Esophagus mucosa (tissue), 1 donor: ENCODE data around the gene CUEDC1. TPM values are rescaled to one million over a fixed set of nuclear protein-coding genes. Genes with fewer than 3 reads are reported as not detected.

Source experiments
- ATAC-seq: fragments of 200-7000 bp; cut with Tn5 transposase; one replicate; pipeline ENCODE4 v1.9.1; 2020
- total RNA-seq: library from RNA; stranded (reverse); gene quantifications from one replicate; pipeline ENCODE4 v1.2.4, GENCODE V29; 2023
- donor health status: DM: yes; HTN: yes; CAD: no.

CUEDC1 gene
- total RNA-seq, 1 donor from 2014 or later, result 23.8 TPM

DNA sequence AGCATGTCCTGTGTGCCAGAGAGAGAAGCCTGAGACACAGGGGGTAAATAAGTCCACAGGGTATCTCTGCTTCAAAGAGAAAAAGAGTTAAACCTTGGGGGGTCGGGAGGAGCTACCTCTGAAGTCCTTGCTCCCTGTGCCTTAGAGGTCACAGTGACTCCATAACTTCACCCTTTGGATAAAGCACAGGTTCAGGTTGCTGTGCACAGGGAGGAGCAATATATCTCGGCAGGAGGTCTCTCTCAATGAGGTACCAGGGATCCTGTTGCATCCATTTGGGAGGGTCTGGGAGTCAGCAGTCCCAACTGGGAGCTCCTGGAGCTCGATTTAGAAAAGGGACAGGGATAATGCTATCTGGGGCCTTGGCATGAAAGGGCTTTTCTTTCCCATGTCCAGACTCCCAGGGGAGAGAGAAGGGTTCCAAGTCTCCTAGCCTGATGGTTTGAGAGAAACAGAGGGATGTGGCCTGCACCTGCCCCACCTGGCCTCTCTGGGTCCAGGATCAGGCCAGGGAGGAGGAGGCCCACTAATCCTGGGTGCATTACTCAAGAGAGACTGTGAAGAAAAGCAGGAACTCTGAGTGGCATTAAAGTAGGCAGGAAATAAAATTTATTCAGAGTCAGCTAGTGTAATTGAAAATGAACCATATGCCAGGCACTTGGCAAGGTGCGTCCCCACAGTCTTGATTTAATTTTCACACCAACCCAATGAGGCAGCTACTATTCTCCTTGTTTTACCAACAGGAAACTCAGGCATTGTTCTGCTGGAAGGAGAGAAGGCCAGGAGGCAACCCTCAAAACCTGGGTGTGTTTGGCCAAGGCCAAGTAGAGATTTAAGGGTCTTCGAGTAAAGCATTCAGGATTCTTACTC, 40.7 kb downstream of the CUEDC1 start:
- peak; percentile 53 for ATAC-seq

- ATAC-seq, result no peak
Observed at GRCh38 chr17:57913575-57914272, 41.5 kb downstream of the CUEDC1 start.

DNA sequence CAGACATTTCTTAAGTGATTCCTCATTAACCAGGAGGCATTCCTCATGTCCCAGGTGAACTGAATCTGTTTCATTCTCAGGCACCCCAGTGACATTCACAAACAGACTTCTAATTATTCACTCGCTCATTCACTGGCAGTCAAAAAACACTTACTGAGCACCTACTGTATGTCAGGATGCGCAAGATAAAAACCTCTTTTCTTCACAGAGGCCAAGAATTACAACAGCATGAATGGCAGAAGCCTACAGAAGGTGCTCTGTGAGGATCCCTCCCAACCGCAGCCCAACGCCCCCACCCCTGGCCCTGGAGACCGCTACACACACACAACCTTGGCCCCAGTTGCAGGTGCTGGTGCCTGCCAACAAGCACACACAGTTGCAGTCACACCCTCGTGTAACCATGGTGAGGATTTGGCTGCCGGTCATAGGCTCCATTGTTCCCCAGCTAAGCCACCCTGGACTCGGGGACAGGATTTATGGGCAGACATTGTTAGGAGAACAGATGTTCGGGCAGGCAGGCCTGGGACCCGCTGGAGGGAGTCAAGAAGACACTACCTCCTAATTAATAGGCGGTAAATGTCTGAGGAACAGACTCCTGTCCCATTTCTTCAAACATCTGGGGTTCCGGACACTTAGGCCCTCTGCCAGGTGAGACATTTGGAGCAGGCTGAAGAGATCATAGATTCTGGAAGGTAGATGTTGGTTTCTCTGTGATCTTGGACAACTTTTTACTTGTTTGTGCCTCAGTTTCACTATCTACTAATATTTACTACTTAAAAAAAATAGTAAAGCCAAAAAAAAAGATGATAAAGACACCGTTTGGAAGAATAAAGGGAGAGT, 43.2 kb downstream of the CUEDC1 start:
- peak; percentile 90 for ATAC-seq

DNA sequence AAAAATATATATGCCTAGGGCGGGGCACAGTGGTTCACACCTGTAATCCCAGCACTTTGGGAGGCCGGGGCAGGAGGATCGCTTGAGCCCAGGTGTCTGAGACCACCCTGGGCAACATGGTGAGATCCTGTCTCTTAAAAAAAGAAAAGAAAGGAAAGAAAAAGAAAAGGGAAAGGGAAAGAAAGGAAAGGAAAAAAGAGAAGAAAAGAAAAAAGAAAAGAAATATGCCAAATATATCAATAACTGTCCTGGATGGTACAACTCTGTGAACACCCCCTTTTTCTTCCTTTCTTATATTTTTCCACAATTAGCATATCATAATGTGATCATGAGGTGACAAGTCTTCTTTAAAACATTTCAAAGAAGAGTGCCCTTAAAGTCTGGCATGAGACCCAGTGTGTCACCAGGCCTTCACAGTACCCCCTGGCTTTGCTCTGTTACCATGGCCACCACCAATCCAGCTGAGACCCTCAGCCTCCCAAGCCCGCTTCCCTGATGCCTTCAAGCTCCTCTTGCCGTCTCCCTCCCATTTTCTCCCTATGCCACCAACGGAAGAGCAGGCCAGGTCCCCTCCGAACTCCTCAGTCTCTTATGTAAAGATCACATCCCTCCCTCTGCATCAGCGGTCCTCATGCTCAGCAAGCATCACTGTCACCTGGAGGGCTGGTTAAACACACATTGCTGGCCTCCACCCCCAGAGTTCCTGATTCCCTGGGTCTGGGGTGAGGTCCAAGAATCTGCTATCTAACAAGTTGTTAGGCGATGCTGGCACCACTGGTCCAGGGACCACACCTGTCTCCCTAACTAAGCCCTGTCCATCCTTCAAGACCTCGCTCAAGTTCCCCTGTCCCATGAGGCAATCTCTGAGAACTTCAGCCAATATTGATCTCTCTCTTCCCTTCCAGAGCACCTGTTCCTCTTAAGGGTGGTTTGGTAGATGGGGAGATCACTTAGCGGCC, 44.5 kb downstream of the CUEDC1 start:
- ATAC-seq, result no peak

DNA sequence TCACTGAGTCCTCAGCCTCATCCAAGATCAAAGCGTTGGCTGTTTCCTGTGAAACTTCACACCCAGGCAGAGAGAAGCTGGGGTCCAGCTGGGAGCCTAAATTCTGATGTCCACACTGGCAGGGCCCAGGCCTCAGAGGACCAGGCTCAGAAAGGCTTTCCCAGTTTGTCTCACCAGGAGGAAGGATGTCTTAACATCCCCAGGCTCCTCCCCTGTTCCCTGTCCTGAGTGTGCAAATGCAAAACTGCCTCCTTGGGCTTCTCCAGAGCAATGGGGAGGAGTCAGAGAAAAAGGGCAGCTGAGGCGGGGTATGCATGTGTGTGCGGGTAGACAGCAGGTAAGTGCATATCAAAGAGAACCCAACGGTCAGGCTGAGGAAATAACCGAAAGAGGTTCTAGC, 45.7 kb downstream of the CUEDC1 start:
- ATAC-seq, result no peak

- ATAC-seq, result no peak
Observed at GRCh38 chr17:57908278-57908677, 46.9 kb downstream of the CUEDC1 start.

DNA sequence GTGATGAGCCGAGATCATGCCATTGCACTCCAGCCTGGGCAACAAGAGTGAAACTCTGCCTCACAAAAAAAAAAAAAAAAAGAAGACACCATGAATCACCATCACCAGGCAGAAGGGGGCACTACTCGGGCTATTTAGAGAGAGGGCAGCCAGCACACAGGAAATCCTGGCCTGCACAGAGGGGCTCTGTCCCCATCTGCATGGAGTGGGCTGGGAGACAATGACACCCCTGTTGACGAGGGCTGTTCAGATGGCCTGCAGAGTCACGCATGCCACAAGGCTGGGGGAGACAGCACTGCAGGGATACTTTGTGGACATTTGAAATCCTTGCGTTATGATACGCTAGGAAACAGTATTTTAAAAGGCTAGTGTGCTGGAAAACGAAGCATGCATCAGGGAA, 48.3 kb downstream of the CUEDC1 start:
- ATAC-seq, result no peak

GRCh38 chr17:57905875-57906455, 49.2 kb downstream of the CUEDC1 start:
- ATAC-seq, result no peak

GRCh38 chr17:57903961-57904360, 51.3 kb downstream of the CUEDC1 start:
- no peak for ATAC-seq

- peak; percentile 87 for ATAC-seq
Observed at GRCh38 chr17:57902800-57903759, 52.1 kb downstream of the CUEDC1 start.

GRCh38 chr17:57902117-57902799, 53.0 kb downstream of the CUEDC1 start:
- ATAC-seq, result no peak

DNA sequence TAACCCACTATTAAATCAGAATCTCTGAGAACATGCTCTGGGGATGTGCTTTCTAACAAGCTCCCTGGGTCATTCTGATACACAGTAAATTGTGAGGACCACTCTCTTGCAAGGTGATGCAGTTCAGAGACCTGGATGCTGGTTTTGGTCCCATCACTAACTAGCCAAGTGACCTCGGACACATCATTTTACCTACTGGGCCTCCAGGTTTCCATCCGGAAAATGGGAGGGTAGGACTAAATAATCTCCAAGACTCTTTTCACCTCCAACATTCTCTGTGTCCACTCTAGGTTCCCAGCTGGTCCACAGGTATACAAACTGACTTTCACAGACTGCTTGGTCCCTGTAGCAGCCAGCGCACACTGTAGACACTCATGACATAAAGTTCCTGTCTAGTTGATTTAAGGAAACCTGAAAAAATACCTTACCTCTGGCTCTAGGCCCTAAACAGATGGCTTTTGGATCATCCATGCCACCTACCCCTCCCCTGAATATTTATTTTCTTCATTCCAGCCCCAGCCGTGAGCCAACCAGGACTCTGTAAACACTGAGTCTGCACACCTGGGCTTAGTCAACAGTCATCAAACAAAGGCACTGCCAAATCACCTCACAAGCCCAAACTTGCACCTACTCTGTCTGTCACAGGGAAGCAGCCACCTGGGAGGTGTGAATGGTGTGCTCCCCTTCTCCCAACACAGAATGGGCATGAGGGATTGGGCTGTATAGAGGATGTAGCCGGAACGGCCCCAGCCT, 54.0 kb downstream of the CUEDC1 start:
- ATAC-seq, result peak; percentile 70

- ATAC-seq, result peak; percentile 42
Observed at GRCh38 chr17:57899822-57900221, 55.4 kb downstream of the CUEDC1 start.

GRCh38 chr17:57899391-57899790, 55.8 kb downstream of the CUEDC1 start:
- ATAC-seq, result peak; percentile 62

DNA sequence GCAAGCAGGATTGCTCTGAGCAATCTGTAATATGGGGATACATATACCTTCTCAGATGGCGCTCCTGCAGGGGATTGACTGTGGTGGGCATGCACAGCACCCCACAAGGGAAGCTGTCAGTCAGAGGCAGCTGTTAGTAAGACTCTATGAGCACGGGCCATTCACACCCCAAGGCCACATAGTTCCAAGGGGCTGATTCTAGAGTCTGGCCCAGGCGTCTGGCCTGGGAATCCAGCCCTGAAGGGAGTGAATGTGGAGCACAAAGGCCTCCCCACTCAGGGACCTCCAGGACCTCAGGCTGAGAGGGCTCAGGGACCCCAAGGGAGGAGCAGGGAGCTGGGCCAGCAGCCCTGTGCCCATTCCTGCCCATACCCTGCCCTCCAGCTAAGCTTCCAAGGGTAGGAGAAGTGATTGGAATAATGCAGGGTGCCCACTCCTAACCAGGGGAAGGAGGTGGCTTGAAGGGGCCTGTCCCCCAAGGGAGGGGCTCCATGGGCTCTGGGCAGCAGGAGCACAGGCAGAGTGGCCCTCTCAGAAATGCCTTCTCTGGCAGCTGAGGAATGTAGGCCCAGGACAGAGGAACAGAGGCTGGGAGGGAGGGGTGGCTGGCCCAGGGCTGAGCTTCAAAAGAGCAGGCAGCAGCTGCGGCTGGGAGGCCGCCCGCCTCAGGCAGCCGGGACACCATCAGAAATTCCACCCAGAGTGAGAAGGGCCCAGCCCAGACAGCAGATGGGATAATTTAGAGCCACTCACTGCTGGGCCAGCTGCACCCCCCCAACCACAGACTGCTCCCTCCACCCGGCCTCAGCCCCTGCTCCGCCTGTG, 56.5 kb downstream of the CUEDC1 start:
- no peak for ATAC-seq

GRCh38 chr17:57895382-57896060, 59.7 kb downstream of the CUEDC1 start:
- no peak for ATAC-seq

- ATAC-seq, result no peak
Observed at GRCh38 chr17:57894848-57895247, 60.4 kb downstream of the CUEDC1 start.
